MM.1S (cell line): ENCODE measurements around the gene IFT74.

Experiments
- DNase-seq: peaks from one replicate; pipeline ENCODE4 v3.0.0-alpha.2; 2015
- H2AFZ ChIP-seq: fragments of 300-600 bp; sonication (generic); 2 replicates; pipeline ENCODE4 v1.6.0; 2016; ENCODE audit warnings: antibody characterized with exemption, low read length
- H3F3A ChIP-seq: fragments of 300-600 bp; sonication (generic); 2 replicates; pipeline ENCODE4 v1.6.1; 2016; ENCODE audit warnings: mild to moderate bottlenecking, antibody characterized with exemption, low read length, moderate library complexity, mixed read lengths; ENCODE audit not compliant: insufficient read depth
- H3K27ac ChIP-seq: fragments of 300-600 bp; sonication (generic); 2 replicates; pipeline ENCODE4 v1.5.1; 2016; ENCODE audit warnings: mild to moderate bottlenecking, low read length
- H3K27me3 ChIP-seq: fragments of 300-600 bp; sonication (generic); replicated peaks from 2 replicates; pipeline ENCODE4 v1.6.0; 2016; ENCODE audit warnings: low read length; ENCODE audit not compliant: insufficient read depth
- H3K36me3 ChIP-seq: fragments of 300-600 bp; sonication (generic); replicated peaks from 2 replicates; pipeline ENCODE4 v1.6.1; 2016; ENCODE audit warnings: mild to moderate bottlenecking, low read length, mixed read lengths; ENCODE audit not compliant: insufficient read depth
- H3K4me1 ChIP-seq: fragments of 300-600 bp; sonication (generic); 2 replicates; pipeline ENCODE4 v1.6.1; 2016; ENCODE audit warnings: low read length, mixed read lengths
- H3K4me2 ChIP-seq: fragments of 300-600 bp; sonication (generic); 2 replicates; pipeline ENCODE4 v1.6.0; 2016; ENCODE audit warnings: low read depth, low read length
- H3K4me3 ChIP-seq: fragments of 300-600 bp; sonication (generic); 2 replicates; pipeline ENCODE4 v1.5.1; 2016; ENCODE audit warnings: low read length, mixed read lengths
- H3K79me2 ChIP-seq: fragments of 300-600 bp; sonication (generic); 2 replicates; pipeline ENCODE4 v1.6.1; 2016; ENCODE audit warnings: mixed run types, low read length, mixed read lengths
- H3K9ac ChIP-seq: fragments of 300-600 bp; sonication (generic); 2 replicates; pipeline ENCODE4 v1.6.1; 2016; ENCODE audit warnings: low read length, mixed read lengths
- H3K9me2 ChIP-seq: fragments of 300-600 bp; sonication (generic); replicated peaks from 2 replicates; pipeline ENCODE4 v1.6.1; 2016; ENCODE audit warnings: mild to moderate bottlenecking, low read length, mixed read lengths; ENCODE audit not compliant: insufficient read depth
- H3K9me3 ChIP-seq: fragments of 300-600 bp; sonication (generic); replicated peaks from 2 replicates; pipeline ENCODE4 v1.6.1; 2016; ENCODE audit warnings: mild to moderate bottlenecking, low read length, mixed read lengths; ENCODE audit not compliant: insufficient read depth
- H4K20me1 ChIP-seq: fragments of 300-600 bp; sonication (generic); 2 replicates; pipeline ENCODE4 v1.6.1; 2016; ENCODE audit warnings: mild to moderate bottlenecking, low read length, moderate library complexity, mixed read lengths; ENCODE audit not compliant: insufficient read depth
- EZH2 ChIP-seq: fragments of 300-600 bp; sonication (generic); optimal IDR thresholded peaks from 2 replicates; pipeline ENCODE3; 2017; ENCODE audit warnings: low read depth, mild to moderate bottlenecking, antibody characterized with exemption, low read length, mixed read lengths
- EZH2phosphoT487 ChIP-seq: fragments of 300-600 bp; sonication (generic); IDR thresholded peaks from 2 replicates; pipeline ENCODE4 v1.6.1; 2018; ENCODE audit warnings: antibody characterized with exemption, low read length
- TF ChIP-seq, protein P1 (sequence below): fragments of 300-600 bp; sonication (generic); IDR thresholded peaks from 2 replicates; pipeline ENCODE4 v1.5.1; 2016; ENCODE audit warnings: antibody characterized with exemption, low read length, mixed read lengths

IFT74 gene

DNA sequence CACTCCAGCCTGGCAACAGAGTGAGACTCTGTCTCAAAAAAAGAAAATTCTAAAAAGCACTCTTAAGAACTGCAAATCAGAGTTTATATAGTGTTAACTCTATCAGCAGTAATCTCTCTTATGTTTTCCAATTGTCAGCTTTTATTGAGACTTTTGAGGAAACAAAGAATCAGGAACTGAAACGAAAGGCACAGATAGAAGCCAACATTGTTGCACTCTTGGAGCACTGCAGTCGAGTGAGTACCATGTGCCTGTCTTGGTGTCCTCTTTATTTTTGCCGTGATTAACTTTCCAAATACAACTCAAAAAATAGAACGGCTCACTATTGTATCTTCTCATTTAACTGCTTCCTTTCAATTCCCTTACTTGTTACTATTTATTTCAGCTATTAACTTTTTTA is 90.9 kb downstream of the IFT74 start:
- no peaks in the 10 kb centered on the region for H3K36me3 ChIP-seq
- H3K27ac ChIP-seq, result no peak overlapping the region
- H3K27me3 ChIP-seq, result no peaks in the 10 kb centered on the region
- no peaks in the 10 kb centered on the region for H3K4me1 ChIP-seq
- no peaks in the 10 kb centered on the region for H3K79me2 ChIP-seq
- no peak overlapping the region for H3K4me2 ChIP-seq
- H3K4me3 ChIP-seq, result no peak overlapping the region
- DNase-seq, result no peak
- TF ChIP-seq EZH2, result no peak
- TF ChIP-seq, protein P1, sequence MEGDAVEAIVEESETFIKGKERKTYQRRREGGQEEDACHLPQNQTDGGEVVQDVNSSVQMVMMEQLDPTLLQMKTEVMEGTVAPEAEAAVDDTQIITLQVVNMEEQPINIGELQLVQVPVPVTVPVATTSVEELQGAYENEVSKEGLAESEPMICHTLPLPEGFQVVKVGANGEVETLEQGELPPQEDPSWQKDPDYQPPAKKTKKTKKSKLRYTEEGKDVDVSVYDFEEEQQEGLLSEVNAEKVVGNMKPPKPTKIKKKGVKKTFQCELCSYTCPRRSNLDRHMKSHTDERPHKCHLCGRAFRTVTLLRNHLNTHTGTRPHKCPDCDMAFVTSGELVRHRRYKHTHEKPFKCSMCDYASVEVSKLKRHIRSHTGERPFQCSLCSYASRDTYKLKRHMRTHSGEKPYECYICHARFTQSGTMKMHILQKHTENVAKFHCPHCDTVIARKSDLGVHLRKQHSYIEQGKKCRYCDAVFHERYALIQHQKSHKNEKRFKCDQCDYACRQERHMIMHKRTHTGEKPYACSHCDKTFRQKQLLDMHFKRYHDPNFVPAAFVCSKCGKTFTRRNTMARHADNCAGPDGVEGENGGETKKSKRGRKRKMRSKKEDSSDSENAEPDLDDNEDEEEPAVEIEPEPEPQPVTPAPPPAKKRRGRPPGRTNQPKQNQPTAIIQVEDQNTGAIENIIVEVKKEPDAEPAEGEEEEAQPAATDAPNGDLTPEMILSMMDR, result no peak
- no peak for TF ChIP-seq EZH2phosphoT487
- no peaks in the 10 kb centered on the region for H3K9me2 ChIP-seq
- H3K9ac ChIP-seq, result no peak overlapping the region
- H3K9me3 ChIP-seq, result no peaks in the 10 kb centered on the region
- no peaks in the 10 kb centered on the region for H3F3A ChIP-seq
- H2AFZ ChIP-seq, result no peak overlapping the region
- no peaks in the 10 kb centered on the region for H4K20me1 ChIP-seq

DNA sequence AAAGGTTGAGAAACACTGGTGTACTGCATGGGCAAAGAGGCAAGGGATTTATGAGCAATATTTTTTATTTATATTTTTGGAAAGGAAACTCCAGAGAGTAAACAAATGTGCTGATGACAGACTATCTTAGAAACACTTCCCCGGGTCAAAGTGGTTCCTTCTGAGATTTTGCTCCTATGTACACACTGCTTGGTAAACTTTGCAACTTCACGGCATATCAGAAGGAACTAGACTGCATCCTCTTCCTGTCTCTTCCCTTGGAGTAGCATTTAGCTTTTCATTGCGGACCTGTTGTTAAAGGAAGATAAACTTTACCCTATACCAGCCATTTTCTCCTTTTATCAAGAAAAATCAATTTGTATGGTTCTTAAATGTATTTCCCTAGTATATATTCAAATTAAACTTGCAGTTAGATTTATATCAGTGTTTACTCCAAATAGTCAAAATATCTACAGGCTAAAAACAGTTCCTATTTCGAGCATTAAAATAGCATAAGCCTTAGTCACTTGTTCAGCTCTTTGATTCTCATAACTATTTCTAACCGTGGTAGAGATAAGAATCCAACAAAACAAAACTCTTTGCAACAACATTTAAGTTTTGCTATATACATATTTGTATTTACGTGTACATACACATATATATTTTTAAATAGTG is 97.3 kb downstream of the IFT74 start:
- Histone ChIP-seq H4K20me1 (no peaks in the 10 kb centered on the region), H3K27ac (no peak overlapping the region), H3K9me3 (no peaks in the 10 kb centered on the region), H3K36me3 (no peaks in the 10 kb centered on the region), H3K4me2 (no peak overlapping the region), H2AFZ (no peak overlapping the region), H3K27me3 (no peaks in the 10 kb centered on the region), H3F3A (no peaks in the 10 kb centered on the region), H3K9ac (no peak overlapping the region), H3K79me2 (no peaks in the 10 kb centered on the region), H3K4me3 (no peak overlapping the region), H3K4me1 (no peaks in the 10 kb centered on the region), H3K9me2 (no peaks in the 10 kb centered on the region)
- TF ChIP-seq EZH2phosphoT487 (no peak), EZH2 (no peak)
- TF ChIP-seq, protein P1, result no peak
- no peak for DNase-seq

DNA sequence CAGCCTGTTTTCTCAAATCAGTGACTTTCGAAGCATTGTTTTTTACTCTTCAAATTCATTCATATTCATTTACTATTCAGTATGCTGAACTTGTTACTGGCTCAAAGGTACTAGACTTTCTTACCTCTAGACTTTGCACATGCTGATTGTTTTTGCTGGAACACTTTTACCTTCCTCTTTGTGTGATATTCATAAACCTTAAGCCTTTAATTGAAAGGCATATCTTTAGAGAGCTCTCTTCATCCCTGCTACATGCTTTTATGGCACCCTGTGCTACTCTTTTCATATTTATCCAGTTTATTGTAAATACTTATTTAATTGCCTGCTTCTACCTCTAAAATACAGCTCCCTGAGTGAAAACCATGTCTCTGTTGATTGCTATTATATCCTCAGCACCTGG is 97.9 kb downstream of the IFT74 start:
- Histone ChIP-seq H3K4me2 (no peak overlapping the region), H3K27me3 (no peaks in the 10 kb centered on the region), H4K20me1 (no peaks in the 10 kb centered on the region), H3K9me3 (no peaks in the 10 kb centered on the region), H3K9me2 (no peaks in the 10 kb centered on the region), H3K36me3 (no peaks in the 10 kb centered on the region), H3K27ac (no peak overlapping the region), H3K4me3 (no peak overlapping the region), H3F3A (no peaks in the 10 kb centered on the region), H3K79me2 (no peaks in the 10 kb centered on the region), H3K9ac (no peak overlapping the region), H2AFZ (no peak overlapping the region), H3K4me1 (no peaks in the 10 kb centered on the region)
- DNase-seq, result no peak
- TF ChIP-seq EZH2phosphoT487, result no peak
- TF ChIP-seq, protein P1, result no peak
- TF ChIP-seq EZH2, result no peak
